Measurements from ENCODE around the gene SGTA.

GRCh38 chr19:2724148-2724557 lies 58.9 kb downstream of the SGTA start:
- TF ChIP-seq POLR2AphosphoS5 (IDR thresholded peaks at IDR 0.05; ENCODE audit: low read depth, low read length), result no peak
- no peak for TF ChIP-seq SIN3A (IDR thresholded peaks at IDR 0.05; ENCODE audit: borderline replicate concordance, insufficient read depth, low read length)
- no peak for TF ChIP-seq REST (IDR thresholded peaks at IDR 0.05; ENCODE audit: insufficient read depth in 1 of 2, low read depth in 2 of 2, low read length in 2 of 2)

Measured in PFSK-1 (cell line).